ENCODE measurements around the gene SH2D2A.

The SH2D2A gene

GRCh38 chr1:156851779-156852417 lies 35.2 kb upstream of the SH2D2A start:
- no peak for DNase-seq (ENCODE audit: insufficient read length, low spot score)
- TF ChIP-seq POLR2A (IDR thresholded peaks at IDR 0.05; ENCODE audit: low read depth, low read length) (no peak), PAX5 (IDR thresholded peaks at IDR 0.05; ENCODE audit: insufficient read depth, low read length, severe bottlenecking) (no peak), POLR2AphosphoS5 (IDR thresholded peaks at IDR 0.05; ENCODE audit: low read depth, low read length) (no peak), TAF1 (IDR thresholded peaks at IDR 0.05; ENCODE audit: low read depth, low read length) (no peak), SPI1 (IDR thresholded peaks at IDR 0.05; ENCODE audit: low read depth, low read length) (no peak), POU2F2 (IDR thresholded peaks at IDR 0.05; ENCODE audit: low read depth, low read length) (no peak)
- FAIRE-seq: no peak

GRCh38 chr1:156849151-156849496 lies 32.5 kb upstream of the SH2D2A start:
- TF ChIP-seq PAX5 (IDR thresholded peaks at IDR 0.05; ENCODE audit: insufficient read depth, low read length, severe bottlenecking) (no peak), SPI1 (IDR thresholded peaks at IDR 0.05; ENCODE audit: low read depth, low read length) (no peak), POLR2AphosphoS5 (IDR thresholded peaks at IDR 0.05; ENCODE audit: low read depth, low read length) (no peak), POLR2A (IDR thresholded peaks at IDR 0.05; ENCODE audit: low read depth, low read length) (no peak), TAF1 (IDR thresholded peaks at IDR 0.05; ENCODE audit: low read depth, low read length) (no peak), POU2F2 (IDR thresholded peaks at IDR 0.05; ENCODE audit: low read depth, low read length) (no peak)
- no peak for DNase-seq (ENCODE audit: insufficient read length, low spot score)
- no peak for FAIRE-seq

GRCh38 chr1:156848461-156849150 lies 32.0 kb upstream of the SH2D2A start:
- TF ChIP-seq POLR2AphosphoS5 (IDR thresholded peaks at IDR 0.05; ENCODE audit: low read depth, low read length) (no peak), POU2F2 (IDR thresholded peaks at IDR 0.05; ENCODE audit: low read depth, low read length) (no peak), POLR2A (IDR thresholded peaks at IDR 0.05; ENCODE audit: low read depth, low read length) (no peak), TAF1 (IDR thresholded peaks at IDR 0.05; ENCODE audit: low read depth, low read length) (no peak)
- FAIRE-seq: peak; percentile 28
- DNase-seq (ENCODE audit: insufficient read length, low spot score): no peak

DNA sequence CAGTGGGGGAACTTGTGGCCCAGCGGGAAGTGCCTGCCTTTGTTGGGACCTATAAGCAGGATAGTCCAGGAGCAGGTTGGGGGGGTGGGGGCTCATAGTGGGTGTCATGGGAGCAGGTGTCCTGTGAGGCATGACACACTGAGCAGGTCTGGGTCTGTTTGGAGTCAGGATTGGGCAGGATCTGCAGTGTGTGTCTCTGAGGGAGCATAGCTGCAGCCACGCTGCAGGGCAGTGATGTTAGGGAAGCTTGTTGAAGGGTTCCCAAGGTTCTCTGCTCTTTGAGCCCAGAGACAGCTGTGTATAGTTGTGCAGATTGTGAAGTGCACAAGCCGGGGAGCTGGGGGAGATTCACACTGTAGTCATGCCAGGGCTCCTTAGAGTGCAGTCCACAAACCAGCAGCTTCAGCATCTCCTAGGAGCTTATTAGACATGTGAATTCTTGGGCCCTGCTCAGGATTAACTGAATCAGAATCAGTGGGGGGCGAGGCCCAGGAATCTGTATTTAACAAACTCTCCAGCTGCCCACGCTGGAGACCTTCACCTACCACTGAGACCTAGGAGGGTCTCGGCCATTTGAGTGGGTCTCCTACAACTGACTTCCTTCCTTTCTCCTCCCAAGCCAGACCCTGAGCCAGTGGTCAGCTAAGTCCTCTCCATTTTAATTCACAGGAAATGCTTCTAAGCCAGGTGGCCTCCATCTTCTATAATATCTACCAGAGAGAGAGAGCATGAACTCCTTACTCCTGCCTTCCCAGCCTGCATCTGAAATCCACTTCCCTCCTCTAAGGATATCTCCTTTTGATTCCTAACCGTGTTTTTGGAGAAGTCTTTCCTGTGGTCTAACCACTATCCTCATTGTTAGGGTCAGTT lies 31.2 kb upstream of the SH2D2A start:
- FAIRE-seq: no peak

DNA sequence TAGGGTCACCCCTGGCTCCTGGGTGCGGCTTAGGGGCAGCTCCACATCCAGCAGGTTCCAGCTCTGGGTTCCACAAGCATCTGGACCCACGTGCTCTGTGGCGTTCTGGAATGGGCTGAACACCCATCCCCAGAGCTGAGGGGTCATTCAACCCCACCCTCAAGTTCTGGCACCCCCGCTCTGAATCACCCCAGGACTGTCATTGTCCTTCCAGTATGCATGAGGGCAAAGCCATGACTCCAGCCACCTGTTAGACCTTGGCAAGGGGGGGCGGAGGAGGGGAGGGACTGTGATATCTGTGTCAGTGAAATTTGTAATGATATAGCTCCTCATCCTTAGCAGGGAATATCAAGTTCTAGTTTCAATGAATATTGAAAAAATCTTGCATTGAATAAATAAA lies 30.0 kb upstream of the SH2D2A start:
- DNase-seq (ENCODE audit: insufficient read length, low spot score) (no peak), FAIRE-seq (no peak)
- TF ChIP-seq POLR2A (IDR thresholded peaks at IDR 0.05; ENCODE audit: low read depth, low read length) (no peak), TAF1 (IDR thresholded peaks at IDR 0.05; ENCODE audit: low read depth, low read length) (no peak), PAX5 (IDR thresholded peaks at IDR 0.05; ENCODE audit: insufficient read depth, low read length, severe bottlenecking) (no peak)

More for the DNA sequence above, 31.2 kb upstream of the SH2D2A start:
- TF ChIP-seq POLR2A (IDR thresholded peaks at IDR 0.05; ENCODE audit: low read depth, low read length): no peak
- no peak for TF ChIP-seq POLR2AphosphoS5 (IDR thresholded peaks at IDR 0.05; ENCODE audit: low read depth, low read length)
- TF ChIP-seq POU2F2 (IDR thresholded peaks at IDR 0.05; ENCODE audit: low read depth, low read length): no peak
- TF ChIP-seq SPI1 (IDR thresholded peaks at IDR 0.05; ENCODE audit: low read depth, low read length): no peak
- no peak for TF ChIP-seq PAX5 (IDR thresholded peaks at IDR 0.05; ENCODE audit: insufficient read depth, low read length, severe bottlenecking)
- TF ChIP-seq TAF1 (IDR thresholded peaks at IDR 0.05; ENCODE audit: low read depth, low read length): no peak
- no peak for DNase-seq (ENCODE audit: insufficient read length, low spot score)

GRCh38 chr1:156845953-156846545 lies 29.4 kb upstream of the SH2D2A start:
- DNase-seq (ENCODE audit: insufficient read length, low spot score) (no peak), FAIRE-seq (no peak)
- TF ChIP-seq SPI1 (IDR thresholded peaks at IDR 0.05; ENCODE audit: low read depth, low read length) (no peak), POLR2A (IDR thresholded peaks at IDR 0.05; ENCODE audit: low read depth, low read length) (no peak), POLR2AphosphoS5 (IDR thresholded peaks at IDR 0.05; ENCODE audit: low read depth, low read length) (no peak), PAX5 (IDR thresholded peaks at IDR 0.05; ENCODE audit: insufficient read depth, low read length, severe bottlenecking) (no peak), POU2F2 (IDR thresholded peaks at IDR 0.05; ENCODE audit: low read depth, low read length) (no peak), TAF1 (IDR thresholded peaks at IDR 0.05; ENCODE audit: low read depth, low read length) (no peak)

DNA sequence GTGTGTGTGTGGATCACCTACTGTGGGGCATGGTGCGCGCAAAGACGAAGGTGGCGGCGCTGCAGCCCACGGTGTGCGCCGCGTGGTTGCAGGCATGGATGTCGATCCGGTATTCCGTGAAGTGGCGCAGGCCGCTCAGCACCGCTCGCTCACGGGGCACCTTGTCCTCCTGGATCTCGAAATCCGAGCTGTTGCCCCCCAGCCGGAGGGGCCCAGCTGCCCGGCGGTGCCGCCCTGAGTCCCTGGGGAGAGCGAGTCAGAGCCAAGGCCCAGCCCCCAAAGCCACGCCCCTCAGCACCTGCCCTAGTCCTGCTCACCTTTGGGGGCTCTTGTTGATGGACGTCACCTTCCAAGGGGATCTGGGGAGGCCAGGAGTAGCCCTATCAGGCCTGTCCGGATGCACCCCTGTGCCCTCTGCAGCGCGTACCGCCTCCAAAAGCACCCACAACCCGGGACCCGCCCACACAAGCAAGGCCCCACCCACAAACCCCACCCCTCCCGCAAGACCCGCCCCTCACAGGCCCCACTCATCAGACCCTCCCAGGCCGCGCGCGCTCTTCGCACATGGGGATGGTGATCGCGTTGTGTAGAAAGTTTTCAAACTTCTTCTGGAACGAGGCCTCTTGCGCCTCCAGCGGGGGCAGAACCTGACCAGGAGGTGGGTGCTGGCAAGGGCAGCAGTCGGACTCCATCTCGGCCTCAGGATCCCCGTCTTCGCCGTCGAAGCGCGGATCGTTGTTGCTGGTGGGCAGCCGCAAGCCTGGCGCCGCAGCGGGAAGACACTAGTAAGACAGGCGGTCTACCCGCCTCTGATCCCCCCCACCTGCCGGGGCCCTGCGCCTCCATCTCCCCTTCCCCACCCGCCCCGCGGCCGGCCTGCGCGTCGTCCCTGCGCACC lies 28.7 kb upstream of the SH2D2A start:
- DNase-seq (ENCODE audit: insufficient read length, low spot score): no peak
- no peak for FAIRE-seq
- TF ChIP-seq PAX5 (IDR thresholded peaks at IDR 0.05; ENCODE audit: insufficient read depth, low read length, severe bottlenecking): no peak
- TF ChIP-seq SPI1 (IDR thresholded peaks at IDR 0.05; ENCODE audit: low read depth, low read length): no peak

DNA sequence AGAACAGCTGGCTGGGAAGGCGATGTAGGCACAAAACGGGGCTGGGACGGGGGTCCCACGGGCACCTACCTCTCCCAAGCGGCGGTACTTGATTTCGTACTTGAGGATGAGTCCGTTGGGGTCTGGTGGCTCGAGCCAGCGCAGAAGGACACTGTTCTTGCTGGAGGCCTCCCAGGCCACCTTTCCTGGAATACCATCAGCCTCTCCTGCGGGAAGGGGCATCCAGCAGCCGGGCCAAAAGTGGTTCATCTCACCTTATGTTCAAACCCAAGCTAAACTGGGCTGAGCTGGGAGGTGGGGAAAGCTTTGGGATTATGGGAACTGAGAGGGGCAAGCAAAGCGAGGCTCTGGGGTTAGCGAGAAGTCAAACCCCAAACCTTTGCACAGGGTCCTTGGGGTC lies 28.0 kb upstream of the SH2D2A start:
- DNase-seq (ENCODE audit: insufficient read length, low spot score) (no peak), FAIRE-seq (no peak)
- TF ChIP-seq PAX5 (IDR thresholded peaks at IDR 0.05; ENCODE audit: insufficient read depth, low read length, severe bottlenecking) (no peak), TAF1 (IDR thresholded peaks at IDR 0.05; ENCODE audit: low read depth, low read length) (no peak), POLR2A (IDR thresholded peaks at IDR 0.05; ENCODE audit: low read depth, low read length) (no peak), POU2F2 (IDR thresholded peaks at IDR 0.05; ENCODE audit: low read depth, low read length) (no peak), SPI1 (IDR thresholded peaks at IDR 0.05; ENCODE audit: low read depth, low read length) (no peak), POLR2AphosphoS5 (IDR thresholded peaks at IDR 0.05; ENCODE audit: low read depth, low read length) (no peak)
